Stimulated activated CD8-positive, alpha-beta memory T cell treated with anti-CD3 and anti-CD28 coated beads, Interleukin-7, amount 100 ng/mL, for 24 hours (primary cell): Measurements from ENCODE around the gene TMEM45B.
"Not testable (repeated sequence)": the region's sequence is repeated elsewhere in the genome, so short reads cannot be mapped to it uniquely, and the experiment has no call there.

Source experiments
- DNase-seq: peaks from one replicate; pipeline ENCODE4 v3.0.0-alpha.2; 2020; ENCODE audit warnings: low read depth

TMEM45B gene

GRCh38 chr11:129815596-129816461 lies at the start of gene TMEM45B:
TSS of gene TMEM45B (plus strand) at chr11:129815848. CDS start at chr11:129852483, 36,635 bp downstream.
- no peak for DNase-seq

GRCh38 chr11:129766898-129767604 lies 48.6 kb upstream of the TMEM45B start:
- no peak for DNase-seq

GRCh38 chr11:129767827-129768226 lies 47.8 kb upstream of the TMEM45B start:
- no peak for DNase-seq

- no peak for DNase-seq
Observed at GRCh38 chr11:129768356-129768755, 47.3 kb upstream of the TMEM45B start.

- DNase-seq = no peak
Observed at GRCh38 chr11:129769059-129769458, 46.6 kb upstream of the TMEM45B start.

GRCh38 chr11:129770993-129771392 lies 44.7 kb upstream of the TMEM45B start:
- DNase-seq = no peak

GRCh38 chr11:129771456-129771855 lies 44.2 kb upstream of the TMEM45B start:
- not testable (repeated sequence) for DNase-seq

GRCh38 chr11:129778877-129779276 lies 36.8 kb upstream of the TMEM45B start:
- no peak for DNase-seq

- no peak for DNase-seq
Observed at GRCh38 chr11:129779342-129779741, 36.3 kb upstream of the TMEM45B start.

GRCh38 chr11:129785383-129786111 lies 30.1 kb upstream of the TMEM45B start:
- DNase-seq = no peak

- DNase-seq = not testable (repeated sequence)
Observed at GRCh38 chr11:129786112-129786416, 29.6 kb upstream of the TMEM45B start.

- DNase-seq = no peak
Observed at GRCh38 chr11:129787532-129788155, 28.0 kb upstream of the TMEM45B start.

GRCh38 chr11:129788278-129788677 lies 27.4 kb upstream of the TMEM45B start:
- DNase-seq = no peak

GRCh38 chr11:129790106-129790505 lies 25.5 kb upstream of the TMEM45B start:
- no peak for DNase-seq

- no peak for DNase-seq
Observed at GRCh38 chr11:129791515-129791914, 24.1 kb upstream of the TMEM45B start.

GRCh38 chr11:129792663-129793062 lies 23.0 kb upstream of the TMEM45B start:
- DNase-seq = no peak

- DNase-seq = no peak
Observed at GRCh38 chr11:129795089-129795488, 20.6 kb upstream of the TMEM45B start.

- DNase-seq = no peak
Observed at GRCh38 chr11:129798212-129798611, 17.4 kb upstream of the TMEM45B start.

- not testable (repeated sequence) for DNase-seq
Observed at GRCh38 chr11:129800162-129800561, 15.5 kb upstream of the TMEM45B start.

GRCh38 chr11:129800655-129801054 lies 15.0 kb upstream of the TMEM45B start:
- no peak for DNase-seq

- DNase-seq = no peak
Observed at GRCh38 chr11:129803533-129803932, 12.1 kb upstream of the TMEM45B start.

- no peak for DNase-seq
Observed at GRCh38 chr11:129804012-129804411, 11.6 kb upstream of the TMEM45B start.
